Calu3 (cell line): ENCODE results near the gene RPS4Y2. TPM values are rescaled to one million over a fixed set of nuclear protein-coding genes. Genes with fewer than 3 reads are reported as not detected.

Source experiments
- BruUV-seq: library from RNA; stranded (reverse); fragments of 400-500 nt; replicated peaks from 2 replicates; lab custom pipeline; 2021; lab: Mats Ljungman, UMichigan
- CTCF ChIA-PET: fragments of 300-600 bp; sonication (Branson Sonifier 250); formaldehyde crosslinking; loops from one replicate; lab custom pipeline; 2022; ENCODE audit warnings: antibody characterized with exemption; lab: Charles Lee
- DNase-seq: peaks from one replicate; pipeline ENCODE4 v3.0.0; 2022
- H3K27ac Mint-ChIP-seq: one replicate; pipeline ENCODE4 v1.8.0; 2022; ENCODE audit warnings: mixed read lengths; ENCODE audit not compliant: unreplicated experiment
- H3K27me3 Mint-ChIP-seq: one replicate; pipeline ENCODE4 v1.8.0; 2022; ENCODE audit warnings: mixed read lengths; ENCODE audit not compliant: unreplicated experiment
- H3K36me3 Mint-ChIP-seq: one replicate; pipeline ENCODE4 v1.8.0; 2022; ENCODE audit warnings: mild to moderate bottlenecking, moderate library complexity, mixed read lengths; ENCODE audit not compliant: insufficient read depth, unreplicated experiment
- H3K4me1 Mint-ChIP-seq: one replicate; pipeline ENCODE4 v1.8.0; 2022; ENCODE audit warnings: mild to moderate bottlenecking, low read depth, mixed read lengths; ENCODE audit not compliant: unreplicated experiment
- H3K4me3 Mint-ChIP-seq: one replicate; pipeline ENCODE4 v1.8.0; 2022; ENCODE audit warnings: mild to moderate bottlenecking, low read depth, moderate library complexity, mixed read lengths; ENCODE audit not compliant: unreplicated experiment
- H3K9me3 Mint-ChIP-seq: one replicate; pipeline ENCODE4 v1.8.0; 2022; ENCODE audit warnings: low read depth, mixed read lengths; ENCODE audit not compliant: unreplicated experiment
- intact Hi-C: fragments of 100-400 bp; cut with micrococcal nuclease; formaldehyde crosslinking; loops from one replicate; pipeline ENCODE4 v1.10.0; 2022; ENCODE audit not compliant: unreplicated experiment
- total RNA-seq: library from RNA; stranded (reverse); gene quantifications from 2 replicates; pipeline ENCODE4 v1.2.3, GENCODE V29; 2022
- TF ChIP-seq, protein P1 (sequence below): fragments of 200-600 bp; IDR thresholded peaks from one replicate; pipeline ENCODE4 v1.8.0; 2022; ENCODE audit warnings: antibody characterized with exemption; ENCODE audit not compliant: unreplicated experiment

The RPS4Y2 gene
- total RNA-seq, 1 experiment from 2014 or later = not detected

DNA sequence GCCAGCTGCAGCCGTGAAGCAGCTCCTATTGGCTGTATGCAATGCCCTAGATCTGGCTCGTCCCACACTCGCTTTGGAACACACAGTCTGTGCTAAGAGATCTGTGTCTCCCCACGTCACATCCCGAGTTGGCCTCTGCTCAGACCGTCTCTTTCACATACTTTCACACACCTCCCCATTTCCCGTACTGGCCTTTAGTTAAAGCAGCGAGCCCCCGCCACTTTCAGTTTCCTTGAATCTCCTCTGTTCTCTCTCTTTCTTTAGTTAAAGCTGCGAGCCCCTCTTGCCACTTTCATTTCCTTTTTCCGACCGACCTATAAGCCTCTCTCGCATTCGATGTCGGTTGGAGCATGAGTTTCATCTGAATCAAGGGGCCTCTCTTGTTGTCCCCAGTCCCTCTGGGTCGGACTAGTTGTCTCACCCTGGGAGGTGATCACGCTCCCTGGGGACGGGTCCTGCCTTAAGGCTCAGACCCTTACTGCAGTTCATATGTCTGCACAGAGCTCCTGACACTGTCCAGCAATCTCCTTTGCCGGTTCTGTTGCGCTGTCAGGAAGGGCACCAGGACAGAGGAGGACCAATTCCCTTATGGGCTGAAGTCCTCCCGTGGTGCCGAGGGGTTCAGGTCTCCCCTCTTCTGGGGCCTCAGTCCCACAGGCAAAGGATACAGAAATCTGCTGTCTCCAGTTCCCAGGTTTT is 42.6 kb downstream of the RPS4Y2 start:
- Mint-ChIP-seq H3K4me3 (no peak overlapping the region), H3K27ac (no peak overlapping the region), H3K9me3 (no peaks in the 10 kb centered on the region), H3K4me1 (no peaks in the 10 kb centered on the region), H3K27me3 (no peaks in the 10 kb centered on the region), H3K36me3 (no peaks in the 10 kb centered on the region)
- DNase-seq = no peak
- CTCF ChIA-PET = no interaction called here
- intact Hi-C loops = no loop called here
- TF ChIP-seq, protein P1, sequence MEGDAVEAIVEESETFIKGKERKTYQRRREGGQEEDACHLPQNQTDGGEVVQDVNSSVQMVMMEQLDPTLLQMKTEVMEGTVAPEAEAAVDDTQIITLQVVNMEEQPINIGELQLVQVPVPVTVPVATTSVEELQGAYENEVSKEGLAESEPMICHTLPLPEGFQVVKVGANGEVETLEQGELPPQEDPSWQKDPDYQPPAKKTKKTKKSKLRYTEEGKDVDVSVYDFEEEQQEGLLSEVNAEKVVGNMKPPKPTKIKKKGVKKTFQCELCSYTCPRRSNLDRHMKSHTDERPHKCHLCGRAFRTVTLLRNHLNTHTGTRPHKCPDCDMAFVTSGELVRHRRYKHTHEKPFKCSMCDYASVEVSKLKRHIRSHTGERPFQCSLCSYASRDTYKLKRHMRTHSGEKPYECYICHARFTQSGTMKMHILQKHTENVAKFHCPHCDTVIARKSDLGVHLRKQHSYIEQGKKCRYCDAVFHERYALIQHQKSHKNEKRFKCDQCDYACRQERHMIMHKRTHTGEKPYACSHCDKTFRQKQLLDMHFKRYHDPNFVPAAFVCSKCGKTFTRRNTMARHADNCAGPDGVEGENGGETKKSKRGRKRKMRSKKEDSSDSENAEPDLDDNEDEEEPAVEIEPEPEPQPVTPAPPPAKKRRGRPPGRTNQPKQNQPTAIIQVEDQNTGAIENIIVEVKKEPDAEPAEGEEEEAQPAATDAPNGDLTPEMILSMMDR = no peak
- no TSS peak for BruUV-seq

DNA sequence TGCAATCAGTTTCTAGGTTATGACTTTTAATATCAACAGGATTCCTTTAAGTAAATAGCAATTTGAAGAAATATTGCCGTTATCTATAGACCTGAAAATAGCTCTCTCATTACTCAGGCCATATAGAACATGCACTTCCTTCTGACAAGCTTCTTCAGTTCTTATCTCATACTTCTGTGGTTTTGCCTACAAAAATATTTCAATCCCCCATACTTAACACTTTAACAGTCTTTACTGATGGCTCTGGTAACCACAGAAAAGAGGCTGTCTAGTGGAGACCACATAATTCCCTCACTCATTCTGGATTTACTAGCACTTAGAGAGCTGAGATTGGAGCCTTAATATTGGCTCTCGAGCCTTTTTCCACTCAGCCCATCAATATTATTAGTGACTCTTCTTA is 46.8 kb downstream of the RPS4Y2 start:
- Mint-ChIP-seq H3K27ac (no peak overlapping the region), H3K9me3 (no peaks in the 10 kb centered on the region), H3K4me1 (no peaks in the 10 kb centered on the region), H3K4me3 (no peak overlapping the region), H3K27me3 (no peaks in the 10 kb centered on the region), H3K36me3 (no peaks in the 10 kb centered on the region)
- BruUV-seq = no TSS peak
- no peak for DNase-seq
- CTCF ChIA-PET = no interaction called here
- TF ChIP-seq, protein P1 = no peak
- intact Hi-C loops = no loop called here

DNA sequence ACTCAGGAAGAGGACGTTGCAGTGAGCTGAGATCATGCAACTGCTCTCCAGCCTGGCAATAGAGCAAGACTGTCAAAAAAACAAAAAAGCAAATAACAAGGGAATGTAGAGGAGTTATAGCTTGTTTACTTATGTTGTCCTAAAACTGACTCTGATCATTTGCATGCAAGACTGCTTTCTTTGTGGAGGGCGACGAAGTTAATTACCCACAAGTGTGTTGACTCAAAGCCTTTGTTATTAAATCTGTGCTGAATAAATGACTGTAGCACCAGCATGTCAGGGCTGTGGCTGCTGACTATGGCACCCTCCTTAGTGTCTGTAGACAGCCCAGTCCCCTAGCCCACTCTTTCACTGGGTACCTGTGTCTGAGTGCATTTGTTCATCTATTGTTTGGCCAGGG is 50.3 kb downstream of the RPS4Y2 start:
- Mint-ChIP-seq H3K9me3 (no peaks in the 10 kb centered on the region), H3K4me1 (no peaks in the 10 kb centered on the region), H3K27me3 (no peaks in the 10 kb centered on the region), H3K27ac (no peak overlapping the region), H3K36me3 (no peaks in the 10 kb centered on the region), H3K4me3 (no peak overlapping the region)
- no TSS peak for BruUV-seq
- intact Hi-C loops = no loop called here
- no peak for DNase-seq
- TF ChIP-seq, protein P1 = no peak
- CTCF ChIA-PET = no interaction called here

DNA sequence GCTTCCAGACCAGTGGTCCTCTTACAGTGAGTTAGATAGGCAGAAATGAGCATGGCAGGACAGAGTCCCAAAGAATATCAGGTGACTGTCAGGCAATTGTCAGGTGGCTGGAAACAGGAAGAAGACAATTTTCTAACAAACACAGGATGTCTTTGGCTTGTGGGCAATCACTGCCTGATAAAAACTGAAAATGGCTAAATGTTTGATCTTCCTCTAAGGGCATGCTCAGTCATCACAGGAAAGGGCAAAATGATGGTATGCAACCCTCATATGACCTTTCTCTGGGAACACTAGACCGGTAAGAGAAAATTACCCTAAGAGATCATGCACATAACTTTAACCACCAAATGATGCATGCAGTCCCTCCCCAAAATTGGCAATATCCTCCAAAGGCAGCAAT is 57.6 kb downstream of the RPS4Y2 start:
- H3K27ac Mint-ChIP-seq = no peak overlapping the region
- H3K27me3 Mint-ChIP-seq = no peaks in the 10 kb centered on the region
- no peaks in the 10 kb centered on the region for H3K4me1 Mint-ChIP-seq
- no peak overlapping the region for H3K4me3 Mint-ChIP-seq
- CTCF ChIA-PET = no interaction called here
- intact Hi-C loops = no loop called here
- TF ChIP-seq, protein P1 = no peak
- H3K36me3 Mint-ChIP-seq = no peaks in the 10 kb centered on the region
- DNase-seq = no peak
- no TSS peak for BruUV-seq
- no peaks in the 10 kb centered on the region for H3K9me3 Mint-ChIP-seq
